K562 (cell line): ENCODE data around the gene ZC3H8. TPM values are rescaled to one million over a fixed set of nuclear protein-coding genes. Genes with fewer than 3 reads are reported as not detected.
A peak's percentile ranks its signal among the peaks of the same experiment; 100 is the strongest.

Experiments
- ATAC-seq: fragments of 200-7000 bp; cut with Tn5 transposase; 3 replicates; pipeline ENCODE4 v1.9.1; 2020; ENCODE audit warnings: moderate library complexity
- BruUV-seq: library from RNA; stranded (reverse); fragments of 400-500 nt; replicated peaks from 2 replicates; lab custom pipeline; 2021; lab: Mats Ljungman, UMichigan
- CTCF ChIA-PET: fragments of 300-600 bp; formaldehyde crosslinking; extraction: SDS; loops from one replicate; lab custom pipeline; 2021; ENCODE audit warnings: low intra/inter-chr PET ratio; lab: Yijun Ruan, JAX
- POLR2A ChIA-PET: fragments of 300-600, 350-650 bp; sonication (Branson Sonifier 250); formaldehyde crosslinking; extraction: SDS; loops from one replicate; lab custom pipeline; 2021; ENCODE audit warnings: antibody characterized with exemption, inconsistent platforms; lab: Yijun Ruan, JAX
- DNase-seq, 4 experiments: peaks; one replicate each; pipeline versions ENCODE4 v3.0.0 to v3.0.0-alpha.2; 2011 to 2018; ENCODE audit warnings: low spot score in 3 of 4, mixed read lengths in 3 of 4; ENCODE audit errors: extremely low read depth in 1 of 4
- FAIRE-seq: peaks from 2 replicates; lab custom pipeline; 2011; peaks lifted over from hg19 to GRCh38; lab: Jason Lieb, UNC
- H2AFZ ChIP-seq: 2 replicates; pipeline ENCODE4 v1.6.0; 2011; ENCODE audit warnings: low read depth, low read length, control low read depth, inconsistent platforms
- H3K27ac ChIP-seq: fragments of 200-600 bp; 3 replicates; pipeline ENCODE4 v1.8.0; 2011; ENCODE audit warnings: low read depth, mild to moderate bottlenecking, control low read depth, inconsistent platforms, low read length, moderate library complexity, mixed read lengths; ENCODE audit errors: extremely low read depth
- H3K27me3 ChIP-seq, 2 experiments: fragments of 300-600 bp in 1 of 2; 2 replicates in 1 of 2; 3 replicates in 1 of 2; pipeline versions ENCODE4 v1.6.0 to v1.8.0; 2011; ENCODE audit warnings: inconsistent platforms in 2 of 2, low read length in 2 of 2, mild to moderate bottlenecking in 1 of 2, mixed read lengths in 1 of 2, moderate library complexity in 1 of 2; ENCODE audit not compliant: control insufficient read depth in 2 of 2, insufficient read depth in 2 of 2
- H3K36me3 ChIP-seq: fragments of 300-600 bp; 3 replicates; pipeline ENCODE4 v1.8.0; 2011; ENCODE audit warnings: mild to moderate bottlenecking, low read length, inconsistent platforms; ENCODE audit not compliant: control insufficient read depth, insufficient read depth
- H3K4me1 ChIP-seq, 2 experiments: fragments of 200-600 bp in 1 of 2; replicated peaks in 1 of 2; 2 replicates in 1 of 2; 3 replicates in 1 of 2; pipeline versions ENCODE4 v1.5.1 to v1.8.0; 2011; ENCODE audit warnings: inconsistent platforms in 2 of 2, low read length in 2 of 2, mild to moderate bottlenecking in 1 of 2, mixed read lengths in 1 of 2, moderate library complexity in 1 of 2; ENCODE audit not compliant: control insufficient read depth in 2 of 2, insufficient read depth in 2 of 2
- H3K4me2 ChIP-seq: 2 replicates; pipeline ENCODE4 v1.6.1; 2011; ENCODE audit warnings: low read length, control low read depth, inconsistent platforms, mixed read lengths; ENCODE audit not compliant: insufficient read depth
- H3K4me3 ChIP-seq: fragments of 200-600 bp; sonication (generic), shearing (Covaris generic); 2 replicates; pipeline ENCODE4 v1.5.1; 2016; ENCODE audit warnings: control low read depth, inconsistent platforms
- H3K79me2 ChIP-seq: fragments of 200-600 bp; 3 replicates; pipeline ENCODE4 v1.8.0; 2011; ENCODE audit warnings: low read length, inconsistent platforms; ENCODE audit not compliant: control insufficient read depth, insufficient read depth
- H3K9ac ChIP-seq, 2 experiments: 2 replicates each; pipeline versions ENCODE4 v1.6.0 to v1.6.1; 2011; ENCODE audit warnings: low read depth in 2 of 2, low read length in 2 of 2, control low read depth in 1 of 2, inconsistent platforms in 1 of 2, mild to moderate bottlenecking in 1 of 2, mixed read lengths in 1 of 2; ENCODE audit not compliant: insufficient read depth in 1 of 2
- H3K9me1 ChIP-seq: one replicate; pipeline ENCODE4 v1.6.0; 2011; ENCODE audit warnings: inconsistent platforms, mild to moderate bottlenecking, low read length, moderate library complexity; ENCODE audit not compliant: control insufficient read depth, insufficient read depth
- H3K9me3 ChIP-seq: replicated peaks from 2 replicates; pipeline ENCODE4 v1.5.1; 2011; ENCODE audit warnings: low read depth, low read length, inconsistent platforms; ENCODE audit not compliant: control insufficient read depth, insufficient read depth
- H4K20me1 ChIP-seq: replicated peaks from 2 replicates; pipeline ENCODE4 v1.6.1; 2011; ENCODE audit warnings: low read length, inconsistent platforms, mixed read lengths; ENCODE audit not compliant: control insufficient read depth, insufficient read depth
- ARID2 ChIP-seq: fragments of 450-650 bp; IDR thresholded peaks from 2 replicates; pipeline ENCODE4 v1.6.1; 2017; ENCODE audit warnings: antibody characterized with exemption, mild to moderate bottlenecking
- FOXA1 ChIP-seq: fragments of 450-650 bp; IDR thresholded peaks from 2 replicates; pipeline ENCODE4 v1.6.1; 2016; ENCODE audit warnings: mild to moderate bottlenecking, borderline replicate concordance
- GABPA ChIP-seq: fragments of 200-800 bp; sonication (Bioruptor generic); conservative IDR thresholded peaks from 2 replicates; pipeline ENCODE4 v1.6.1; 2016; ENCODE audit warnings: low read depth, missing genetic modification characterization, missing compliant biosample characterization
- GABPB2 ChIP-seq: fragments of 250-450 bp; sonication (Bioruptor Pico); conservative IDR thresholded peaks from 2 replicates; pipeline ENCODE4 v1.5.1; 2021; ENCODE audit warnings: mild to moderate bottlenecking
- L3MBTL2 ChIP-seq: fragments of 450-650 bp; IDR thresholded peaks from 2 replicates; pipeline ENCODE4 v1.6.1; 2016; ENCODE audit warnings: mild to moderate bottlenecking, moderate library complexity
- LCOR ChIP-seq: sonication (generic); formaldehyde crosslinking; IDR thresholded peaks from 2 replicates; pipeline ENCODE4 v1.8.0; 2022; ENCODE audit warnings: mild to moderate bottlenecking, missing genetic modification reagents
- NCOA1 ChIP-seq: fragments of 450-650 bp; IDR thresholded peaks from 2 replicates; pipeline ENCODE4 v1.6.1; 2016; ENCODE audit warnings: low read depth
- NFRKB ChIP-seq: fragments of 450-650 bp; IDR thresholded peaks from 2 replicates; pipeline ENCODE4 v1.6.1; 2016; ENCODE audit warnings: low read depth
- RAD21 ChIP-seq, 2 experiments: fragments of 250-450 bp in 1 of 2; fragments of 450-650 bp in 1 of 2; sonication (Bioruptor Pico) in 1 of 2; formaldehyde crosslinking in 1 of 2; IDR thresholded peaks in 1 of 2; conservative IDR thresholded peaks in 1 of 2; 2 replicates each; pipeline versions ENCODE4 v1.4.0 to v1.8.0; 2020 to 2022; ENCODE audit warnings: mild to moderate bottlenecking in 2 of 2, moderate library complexity in 1 of 2
- RBM17 ChIP-seq: fragments of 200-400 bp; formaldehyde crosslinking; IDR thresholded peaks from 2 replicates; pipeline ENCODE4 v1.6.1; 2017; ENCODE audit warnings: low read depth, mild to moderate bottlenecking, low read length, borderline replicate concordance
- RBM25 ChIP-seq: fragments of 200-400 bp; formaldehyde crosslinking; IDR thresholded peaks from 2 replicates; pipeline ENCODE4 v1.6.1; 2018; ENCODE audit warnings: low read length, low read depth, moderate library complexity; ENCODE audit not compliant: severe bottlenecking
- TBL1XR1 ChIP-seq, 2 experiments: IDR thresholded peaks; 2 replicates each; pipeline ENCODE4 v1.6.1; 2012; ENCODE audit warnings: improper control_type of control experiment in 2 of 2, low read length in 2 of 2, mild to moderate bottlenecking in 1 of 2
- TCFL5 ChIP-seq: fragments of 250-450 bp; sonication (Bioruptor Pico); conservative IDR thresholded peaks from 2 replicates; pipeline ENCODE4 v1.6.1; 2021; ENCODE audit warnings: mild to moderate bottlenecking, moderate library complexity, matching md5 sums
- ZNF134 ChIP-seq: fragments of 250-450 bp; sonication (Bioruptor Pico); conservative IDR thresholded peaks from 2 replicates; pipeline ENCODE4 v1.4.0; 2020
- ZNF408 ChIP-seq: fragments of 250-450 bp; sonication (Bioruptor Pico); IDR thresholded peaks from 2 replicates; pipeline ENCODE4 v1.4.0; 2020; ENCODE audit warnings: low read depth, mild to moderate bottlenecking, moderate library complexity
- ZNF445 ChIP-seq: fragments of 250-450 bp; sonication (Bioruptor Pico); IDR thresholded peaks from 2 replicates; pipeline ENCODE4 v1.4.0; 2020; ENCODE audit warnings: low read depth, mild to moderate bottlenecking, moderate library complexity
- ZNF75A ChIP-seq: fragments of 450-650 bp; formaldehyde crosslinking; IDR thresholded peaks from 2 replicates; pipeline ENCODE4 v1.4.0; 2020; ENCODE audit warnings: mild to moderate bottlenecking
- ZNF830 ChIP-seq: fragments of 250-450 bp; sonication (Bioruptor Pico); IDR thresholded peaks from 2 replicates; pipeline ENCODE4 v1.5.0; 2021; ENCODE audit warnings: mild to moderate bottlenecking
- WGBS: fragments of 100-300 bp; shearing (Covaris generic); methylation state at CpG from one replicate; pipeline ENCODE4 v1.1.6; 2016; ENCODE audit warnings: low coverage, mixed read lengths; ENCODE audit not compliant: insufficient coverage; ENCODE audit errors: missing lambda C conversion rate; 5-methylcytosine and 5-hydroxymethylcytosine counted together
- in situ Hi-C: fragments of 300-500 bp; cut with MboI; formaldehyde crosslinking; loops from 4 replicates; pipeline ENCODE4 v1.15.0; 2018; ENCODE audit warnings: inconsistent platforms, mixed read lengths
- intact Hi-C: fragments of 100-400 bp; cut with micrococcal nuclease; formaldehyde crosslinking; loops from 2 replicates; pipeline ENCODE4 v1.14.2; 2022
- polyA plus RNA-seq, 8 experiments: library from polyadenylated mRNA; depleted of rRNA in 4 of 8; stranded (reverse) in 5 of 8; unstranded in 3 of 8; fragments of >200 nt; fragmentation: Nextera tagmentation in 2 of 8; fragmentation: Illumina TruSeq in 1 of 8; extraction: Ambion mirVana in 2 of 8; extraction: Trizol in 1 of 8; gene quantifications; 2 replicates each; pipeline versions ENCODE4 v1.2.1 to v1.2.3, GENCODE V29; 2011 to 2014; ENCODE audit warnings: inconsistent platforms in 1 of 8, missing spikeins in 1 of 8
- total RNA-seq, 7 experiments: library from RNA; depleted of rRNA in 6 of 7; stranded (reverse); fragments of >200 nt in 6 of 7; fragmentation: Illumina TruSeq in 2 of 7; extraction: Trizol in 2 of 7; gene quantifications; 2 replicates each; pipeline versions ENCODE4 v1.2.1 to v1.2.3, GENCODE V29; 2011 to 2021; ENCODE audit warnings: low replicate concordance in 1 of 7
- TF ChIP-seq, protein P1 (sequence below): fragments of 450-650 bp; formaldehyde crosslinking; conservative IDR thresholded peaks from 2 replicates; pipeline ENCODE4 v1.4.0; 2022; ENCODE audit warnings: mild to moderate bottlenecking, missing genetic modification characterization
- TF ChIP-seq, protein P2 (sequence below): sonication (generic); formaldehyde crosslinking; IDR thresholded peaks from 2 replicates; pipeline ENCODE4 v1.8.1; 2023; ENCODE audit warnings: mild to moderate bottlenecking, missing genetic modification reagents, moderate library complexity

Gene ZC3H8
- total and polyA plus RNA-seq, 9 of the 15 experiments (the other 6 are each of a cell fraction or from before 2014, with no cell fraction given) = 11.6 to 41.5 (median 27.5) TPM

DNA sequence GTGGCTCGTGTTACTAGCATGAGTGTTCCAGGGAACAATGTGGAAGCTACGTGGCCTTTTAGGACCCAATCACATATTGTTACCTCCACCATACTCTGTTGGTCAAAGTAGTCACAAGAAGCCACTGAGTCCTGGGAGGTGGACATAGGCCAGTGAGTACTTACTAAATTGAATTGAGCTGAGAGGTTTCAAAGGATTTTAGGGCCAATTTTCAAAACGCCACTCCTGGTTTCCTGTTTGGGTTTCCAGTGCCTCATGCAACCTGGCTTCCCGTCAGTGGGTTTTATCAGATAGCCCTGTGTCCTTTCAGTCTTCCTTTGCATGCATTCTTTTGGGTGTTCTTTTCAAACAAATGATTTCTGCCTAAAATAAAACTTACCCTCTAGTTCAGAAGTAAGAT is 60.4 kb downstream of the ZC3H8 start:
- Histone ChIP-seq H3K4me2 (no peak overlapping the region; the same call in 1 of the 2 replicates), H3K27ac (no peak overlapping the region), H3K9ac (no peak overlapping the region), H4K20me1 (no peaks in the 10 kb centered on the region), H3K4me1 (peaks cover 0 to 7% of the 10 kb centered on the region in 2 experiments; a peak in 1 of 5 replicates), H3K9me3 (no peaks in the 10 kb centered on the region), H3K4me3 (no peak overlapping the region), H3K27me3 (peaks cover 0 to 5% of the 10 kb centered on the region in 2 experiments; a peak in 1 of 5 replicates), H3K36me3 (no peaks in the 10 kb centered on the region), H3K9me1 (no peaks in the 10 kb centered on the region), H2AFZ (peak overlapping the region; percentile 77), H3K79me2 (no peaks in the 10 kb centered on the region)
- CTCF ChIA-PET = no interaction called here
- BruUV-seq = no TSS peak
- POLR2A ChIA-PET = interaction anchor here (0.6 to 1.2 kb wide), 4 partner anchors 10 to 42 kb away, joined by 3 read pairs; no protein-coding TSS in a partner anchor
- WGBS = 5% methylated on average over 4 of the region's 4 CpGs
- no peak for ATAC-seq
- no peak for FAIRE-seq
- intact Hi-C loops (loop anchor here (5.0 kb wide), 1 partner anchor 72 kb away; no protein-coding TSS in a partner anchor), in situ Hi-C loops (no loop called here)
- no peak for DNase-seq
- TF ChIP-seq RBM25 = no peak
- 0 out of 2 replicates have a peak, but pooled peaks have one; percentile 11 for TF ChIP-seq ZNF134 (CRISPR knock-in tag)
- no peak for TF ChIP-seq FOXA1
- no peak for TF ChIP-seq NFRKB
- TF ChIP-seq ZNF75A (CRISPR knock-in tag) = no peak
- no peak for TF ChIP-seq ZNF408
- TF ChIP-seq ZNF445 (CRISPR knock-in tag) = no peak
- no peak for TF ChIP-seq RAD21 (CRISPR knock-in tag; conservative IDR thresholded peaks at IDR 0.05 in 1 of 2, IDR thresholded peaks at IDR 0.05 in 1 of 2)
- TF ChIP-seq NCOA1 = no peak
- TF ChIP-seq GABPA (tag) = peak; percentile 47; the same call in 1 of the 2 replicates
- TF ChIP-seq ZNF830 (CRISPR knock-in tag) = no peak
- no peak for TF ChIP-seq RBM17
- no peak for TF ChIP-seq GABPB2 (CRISPR knock-in tag)
- TF ChIP-seq, protein P1, sequence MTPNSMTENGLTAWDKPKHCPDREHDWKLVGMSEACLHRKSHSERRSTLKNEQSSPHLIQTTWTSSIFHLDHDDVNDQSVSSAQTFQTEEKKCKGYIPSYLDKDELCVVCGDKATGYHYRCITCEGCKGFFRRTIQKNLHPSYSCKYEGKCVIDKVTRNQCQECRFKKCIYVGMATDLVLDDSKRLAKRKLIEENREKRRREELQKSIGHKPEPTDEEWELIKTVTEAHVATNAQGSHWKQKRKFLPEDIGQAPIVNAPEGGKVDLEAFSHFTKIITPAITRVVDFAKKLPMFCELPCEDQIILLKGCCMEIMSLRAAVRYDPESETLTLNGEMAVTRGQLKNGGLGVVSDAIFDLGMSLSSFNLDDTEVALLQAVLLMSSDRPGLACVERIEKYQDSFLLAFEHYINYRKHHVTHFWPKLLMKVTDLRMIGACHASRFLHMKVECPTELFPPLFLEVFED (CRISPR knock-in tag) = no peak
- TF ChIP-seq, protein P2, sequence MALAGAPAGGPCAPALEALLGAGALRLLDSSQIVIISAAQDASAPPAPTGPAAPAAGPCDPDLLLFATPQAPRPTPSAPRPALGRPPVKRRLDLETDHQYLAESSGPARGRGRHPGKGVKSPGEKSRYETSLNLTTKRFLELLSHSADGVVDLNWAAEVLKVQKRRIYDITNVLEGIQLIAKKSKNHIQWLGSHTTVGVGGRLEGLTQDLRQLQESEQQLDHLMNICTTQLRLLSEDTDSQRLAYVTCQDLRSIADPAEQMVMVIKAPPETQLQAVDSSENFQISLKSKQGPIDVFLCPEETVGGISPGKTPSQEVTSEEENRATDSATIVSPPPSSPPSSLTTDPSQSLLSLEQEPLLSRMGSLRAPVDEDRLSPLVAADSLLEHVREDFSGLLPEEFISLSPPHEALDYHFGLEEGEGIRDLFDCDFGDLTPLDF (CRISPR knock-in tag) = no peak
- no peak for TF ChIP-seq TBL1XR1 (IDR thresholded peaks at IDR 0.05; ENCODE audit: low read length in 2 of 2)
- TF ChIP-seq LCOR (CRISPR knock-in tag) = no peak
- TF ChIP-seq TCFL5 (CRISPR knock-in tag) = 0 out of 2 replicates have a peak, but pooled peaks have one; percentile 51
- TF ChIP-seq ARID2 = no peak
- 0 out of 2 replicates have a peak, but pooled peaks have one; percentile 32 for TF ChIP-seq L3MBTL2
